ENCODE measurements around the gene KLB. TPM values are rescaled to one million over a fixed set of nuclear protein-coding genes. Genes with fewer than 3 reads are reported as not detected.

The KLB gene
- total and polyA plus RNA-seq, 2 of the 4 experiments (the other 2 are of a cell fraction) = not detected

DNA sequence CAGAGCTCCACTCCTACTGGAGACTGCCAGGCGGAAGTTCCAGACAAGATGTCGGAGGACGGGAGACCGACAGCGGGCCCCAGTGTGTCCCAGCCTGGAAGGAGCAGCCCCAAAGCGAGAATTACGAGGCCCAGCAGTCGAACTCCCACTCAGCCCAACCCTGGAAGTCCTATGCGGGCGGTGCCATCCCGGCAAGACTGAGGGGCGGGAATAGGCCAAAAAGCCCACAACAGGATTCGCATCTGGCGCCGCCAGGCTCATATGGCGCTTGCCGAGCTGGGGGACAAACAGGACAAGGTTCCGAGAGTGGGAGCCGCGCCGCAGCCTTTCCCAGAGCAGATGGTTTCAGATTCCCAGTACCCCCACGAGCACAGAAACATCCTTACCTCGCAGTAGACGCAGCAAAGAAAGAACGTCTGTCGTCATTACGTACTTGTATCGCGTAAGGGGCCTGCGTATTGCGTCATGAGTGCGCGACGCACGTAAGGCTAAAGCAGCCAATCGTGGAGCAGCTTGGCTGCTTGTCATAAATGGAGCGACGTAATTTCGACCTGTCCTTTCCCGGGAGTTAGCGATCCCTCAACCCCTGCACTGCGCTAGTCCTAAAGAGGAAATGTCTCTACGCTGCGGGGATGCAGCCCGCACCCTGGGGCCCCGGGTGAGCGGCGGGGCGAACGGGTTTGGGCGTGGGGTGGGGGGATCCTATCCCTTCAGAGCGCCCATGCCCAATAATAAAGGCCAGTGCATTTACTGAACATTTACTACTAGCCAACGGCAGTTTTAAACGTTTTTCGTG is 52.0 kb downstream of the KLB start, which contains the start of the genes LIAS and RPL9:
TSS of gene LIAS (plus strand) at position 552 of the 796 bp plus-strand sequence. CDS start at position 614, 62 bp downstream.
TSS of gene RPL9 (minus strand) at position 418 of the 796 bp plus-strand sequence. CDS start 483 bp downstream, outside the sequence.
- Histone ChIP-seq H2BK15ac (ENCODE audit: low read depth, low read length) (no peak within 1 kb of the TSS), H3K4ac (ENCODE audit: low read depth, low read length) (peak within 1 kb of the TSS; percentile 80), H4K5ac (ENCODE audit: low read depth, low read length) (peak within 1 kb of the TSS; percentile 47), H2BK20ac (ENCODE audit: low read depth, low read length) (no peak within 1 kb of the TSS), H2AK9ac (replicated peaks; ENCODE audit: low read depth, low read length, poor library complexity) (peak within 1 kb of the TSS; percentile 93), H3K14ac (replicated peaks; ENCODE audit: low read depth, low read length) (peak within 1 kb of the TSS; percentile 89), H3K9me3 (ENCODE audit: control insufficient read depth, insufficient read depth, low read length) (no peaks in the 10 kb centered on the region), H4K8ac (ENCODE audit: low read depth in 2 of 2, low read length in 2 of 2) (peak within 1 kb of the TSS; percentile 48 to 83), H2AK5ac (ENCODE audit: low read depth, low read length) (peak within 1 kb of the TSS; percentile 90), H2BK120ac (ENCODE audit: low read depth, low read length) (no peak within 1 kb of the TSS), H2AFZ (replicated peaks; ENCODE audit: low read length, poor library complexity) (peak within 1 kb of the TSS; percentile 78), H3K9ac (ENCODE audit: low read depth, low read length) (peak within 1 kb of the TSS; percentile 86), H4K91ac (ENCODE audit: insufficient read depth, low read depth, low read length) (peak within 1 kb of the TSS; percentile 51), H3K27ac (ENCODE audit: insufficient read depth, low read length) (peak within 1 kb of the TSS; percentile 70), H4K20me1 (ENCODE audit: insufficient read depth, low read length) (peaks cover 40% of the 10 kb centered on the region), H3K36me3 (ENCODE audit: control insufficient read depth, insufficient read depth, low read length) (peaks cover 24% of the 10 kb centered on the region), H3K27me3 (ENCODE audit: control insufficient read depth, insufficient read depth, low read length) (no peaks in the 10 kb centered on the region), H3K56ac (ENCODE audit: extremely low read depth, insufficient read depth, low read length) (peak within 1 kb of the TSS; percentile 93), H3K79me1 (ENCODE audit: low read depth in 1 of 2, low read length in 2 of 2) (peaks cover 21 to 45% of the 10 kb centered on the region in 2 experiments), H3K4me3 (ENCODE audit: insufficient read depth, low read depth, low read length) (peak within 1 kb of the TSS; percentile 68), H2BK5ac (ENCODE audit: low read depth, low read length, poor library complexity, severe bottlenecking) (peak within 1 kb of the TSS; percentile 79), H3K23ac (ENCODE audit: low read depth, low read length) (peak within 1 kb of the TSS; percentile 98), H3K9me1 (ENCODE audit: insufficient read depth, low read length) (peaks cover 3% of the 10 kb centered on the region; the same call in 1 of the 2 replicates), H3K18ac (ENCODE audit: low read depth, low read length) (peak within 1 kb of the TSS; percentile 65), H3K4me2 (ENCODE audit: low read depth, low read length) (peak within 1 kb of the TSS; percentile 97), H3K4me1 (ENCODE audit: control insufficient read depth, insufficient read depth, low read length) (peaks cover 5% of the 10 kb centered on the region)
- ChIA-PET CTCF (interaction anchor here (0.9 to 1.1 kb wide), 2 partner anchors 10 to 11 kb away, joined by 3 to 5 read pairs; no protein-coding TSS in a partner anchor), POLR2A (ENCODE audit: unreplicated experiment) (interaction anchor here (0.5 to 1.5 kb wide), 9 partner anchors 10 to 511 kb away, joined by 3 to 4 read pairs (median 3); no protein-coding TSS in a partner anchor)
- DNase-seq (peak; percentile 100), ATAC-seq (ENCODE audit: low read depth) (peak; percentile 94)
- in situ Hi-C loops (cut with MboI; ENCODE audit: low sequenced_read_pairs) = no loop called here
- dilution Hi-C loops (cut with HindIII; ENCODE audit: low sequenced_read_pairs, unreplicated experiment) = no loop called here
- intact Hi-C loops (cut with micrococcal nuclease) = no loop called here
- WGBS, 2 experiments (ENCODE audit: extremely low coverage in 2 of 2, insufficient read length in 1 of 2) = 0% methylated on average over 28 of the region's 55 CpGs; no CpG with 5 or more reads in 1 of the 2 experiments
- no TSS peak for BruUV-seq (replicated peaks)
- TF ChIP-seq RFX5 (IDR thresholded peaks at IDR 0.05; ENCODE audit: low read depth, low read length) = no peak
- no peak for TF ChIP-seq RCOR1 (IDR thresholded peaks at IDR 0.05; ENCODE audit: insufficient replicate concordance, low read length)
- TF ChIP-seq CTCF (conservative IDR thresholded peaks at IDR 0.05; ENCODE audit: low read depth, low read length) = no peak
- TF ChIP-seq CEBPB (IDR thresholded peaks at IDR 0.05; ENCODE audit: low read depth, low read length) = peak; percentile 99
- TF ChIP-seq, protein P1, sequence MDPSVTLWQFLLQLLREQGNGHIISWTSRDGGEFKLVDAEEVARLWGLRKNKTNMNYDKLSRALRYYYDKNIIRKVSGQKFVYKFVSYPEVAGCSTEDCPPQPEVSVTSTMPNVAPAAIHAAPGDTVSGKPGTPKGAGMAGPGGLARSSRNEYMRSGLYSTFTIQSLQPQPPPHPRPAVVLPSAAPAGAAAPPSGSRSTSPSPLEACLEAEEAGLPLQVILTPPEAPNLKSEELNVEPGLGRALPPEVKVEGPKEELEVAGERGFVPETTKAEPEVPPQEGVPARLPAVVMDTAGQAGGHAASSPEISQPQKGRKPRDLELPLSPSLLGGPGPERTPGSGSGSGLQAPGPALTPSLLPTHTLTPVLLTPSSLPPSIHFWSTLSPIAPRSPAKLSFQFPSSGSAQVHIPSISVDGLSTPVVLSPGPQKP (IDR thresholded peaks at IDR 0.05; ENCODE audit: borderline replicate concordance, low read depth, low read length) = no peak
- TF ChIP-seq MXI1 (IDR thresholded peaks at IDR 0.05; ENCODE audit: borderline replicate concordance, low read depth, low read length) = peak; percentile 82; the same call in 1 of the 2 replicates
- TF ChIP-seq BHLHE40 (IDR thresholded peaks at IDR 0.05; ENCODE audit: low read depth, low read length) = no peak
- no peak for TF ChIP-seq RAD21 (IDR thresholded peaks at IDR 0.05; ENCODE audit: low read length)
- peak; percentile 98 for TF ChIP-seq MAZ (IDR thresholded peaks at IDR 0.05; ENCODE audit: borderline replicate concordance, low read depth, low read length)
- peak; percentile 49 for TF ChIP-seq NFE2L2 (IDR thresholded peaks at IDR 0.05; ENCODE audit: low read depth, low read length)
- no peak for TF ChIP-seq MAFK (IDR thresholded peaks at IDR 0.05; ENCODE audit: low read depth, low read length)
- TF ChIP-seq POLR2A (IDR thresholded peaks at IDR 0.05; ENCODE audit: low read depth, low read length) = peak; percentile 98
- TF ChIP-seq CHD1 (IDR thresholded peaks at IDR 0.05; ENCODE audit: low read depth, low read length) = no peak
- TF ChIP-seq USF2 (IDR thresholded peaks at IDR 0.05; ENCODE audit: low read depth, low read length) = 0 out of 2 replicates have a peak, but pooled peaks have one; percentile 3
